HL-60 (cell line): ENCODE data around the gene NFATC2IP.

Experiments
- DNase-seq, 2 experiments: peaks; one replicate each; pipeline ENCODE4 v3.0.0-alpha.2; 2010 to 2020; ENCODE audit warnings: low read depth in 1 of 2, low spot score in 1 of 2
- H3K27ac ChIP-seq: fragments of 250-450 bp; sonication (Bioruptor Pico); replicated peaks from 2 replicates; pipeline ENCODE4 v1.5.1; 2020; ENCODE audit warnings: mild to moderate bottlenecking, moderate library complexity
- H3K27me3 ChIP-seq: fragments of 250-450 bp; sonication (Bioruptor Pico); 2 replicates; pipeline ENCODE4 v1.5.1; 2021; ENCODE audit warnings: mild to moderate bottlenecking, moderate library complexity; ENCODE audit not compliant: insufficient read depth, poor library complexity, severe bottlenecking
- H3K4me3 ChIP-seq: replicated peaks from 2 replicates; pipeline ENCODE4 v1.5.1; 2011; ENCODE audit warnings: mild to moderate bottlenecking, control low read depth, low read length; ENCODE audit not compliant: insufficient read depth
- GABPA ChIP-seq: IDR thresholded peaks from 2 replicates; pipeline ENCODE4 v1.6.1; 2012; ENCODE audit warnings: low read depth
- POLR2AphosphoS5 ChIP-seq: IDR thresholded peaks from 2 replicates; pipeline ENCODE4 v1.6.1; 2012; ENCODE audit warnings: low read depth
- SPI1 ChIP-seq: IDR thresholded peaks from 2 replicates; pipeline ENCODE4 v1.6.1; 2012; ENCODE audit warnings: low read depth, mild to moderate bottlenecking, borderline replicate concordance
- TF ChIP-seq, protein P1 (sequence below): IDR thresholded peaks from 2 replicates; pipeline ENCODE4 v1.6.1; 2012; ENCODE audit warnings: low read depth; ENCODE audit not compliant: insufficient replicate concordance
- TF ChIP-seq, protein P2 (sequence below): IDR thresholded peaks from one replicate; pipeline ENCODE4 v1.5.1; 2011; ENCODE audit warnings: low read length, control low read depth, inconsistent platforms; ENCODE audit not compliant: insufficient read depth

Gene NFATC2IP

DNA sequence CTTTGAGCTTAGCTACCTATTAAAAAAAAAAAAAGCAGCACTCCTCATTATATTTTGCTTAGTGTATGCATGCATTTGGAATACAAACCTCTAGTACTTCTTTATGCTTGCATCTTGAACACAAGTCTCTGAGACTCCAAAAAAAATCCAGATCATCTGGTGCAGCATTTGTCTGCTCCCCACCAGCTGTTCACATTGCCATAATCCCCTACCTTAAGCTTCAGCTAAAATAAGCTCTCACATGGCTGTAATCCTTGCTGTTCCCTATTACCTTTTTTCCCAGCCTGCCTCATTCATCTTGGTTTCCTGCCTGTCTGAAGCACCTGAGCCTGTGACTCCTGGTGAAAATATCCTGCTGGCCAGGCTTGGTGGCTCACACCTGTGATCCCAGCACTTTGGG lies 7.5 kb upstream of the NFATC2IP start:
- H3K4me3 ChIP-seq, result no peak overlapping the region
- no peak for DNase-seq
- TF ChIP-seq, protein P1, sequence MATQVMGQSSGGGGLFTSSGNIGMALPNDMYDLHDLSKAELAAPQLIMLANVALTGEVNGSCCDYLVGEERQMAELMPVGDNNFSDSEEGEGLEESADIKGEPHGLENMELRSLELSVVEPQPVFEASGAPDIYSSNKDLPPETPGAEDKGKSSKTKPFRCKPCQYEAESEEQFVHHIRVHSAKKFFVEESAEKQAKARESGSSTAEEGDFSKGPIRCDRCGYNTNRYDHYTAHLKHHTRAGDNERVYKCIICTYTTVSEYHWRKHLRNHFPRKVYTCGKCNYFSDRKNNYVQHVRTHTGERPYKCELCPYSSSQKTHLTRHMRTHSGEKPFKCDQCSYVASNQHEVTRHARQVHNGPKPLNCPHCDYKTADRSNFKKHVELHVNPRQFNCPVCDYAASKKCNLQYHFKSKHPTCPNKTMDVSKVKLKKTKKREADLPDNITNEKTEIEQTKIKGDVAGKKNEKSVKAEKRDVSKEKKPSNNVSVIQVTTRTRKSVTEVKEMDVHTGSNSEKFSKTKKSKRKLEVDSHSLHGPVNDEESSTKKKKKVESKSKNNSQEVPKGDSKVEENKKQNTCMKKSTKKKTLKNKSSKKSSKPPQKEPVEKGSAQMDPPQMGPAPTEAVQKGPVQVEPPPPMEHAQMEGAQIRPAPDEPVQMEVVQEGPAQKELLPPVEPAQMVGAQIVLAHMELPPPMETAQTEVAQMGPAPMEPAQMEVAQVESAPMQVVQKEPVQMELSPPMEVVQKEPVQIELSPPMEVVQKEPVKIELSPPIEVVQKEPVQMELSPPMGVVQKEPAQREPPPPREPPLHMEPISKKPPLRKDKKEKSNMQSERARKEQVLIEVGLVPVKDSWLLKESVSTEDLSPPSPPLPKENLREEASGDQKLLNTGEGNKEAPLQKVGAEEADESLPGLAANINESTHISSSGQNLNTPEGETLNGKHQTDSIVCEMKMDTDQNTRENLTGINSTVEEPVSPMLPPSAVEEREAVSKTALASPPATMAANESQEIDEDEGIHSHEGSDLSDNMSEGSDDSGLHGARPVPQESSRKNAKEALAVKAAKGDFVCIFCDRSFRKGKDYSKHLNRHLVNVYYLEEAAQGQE, result no peak
- TF ChIP-seq POLR2AphosphoS5 (no peak), GABPA (no peak), SPI1 (no peak)
- TF ChIP-seq, protein P2, sequence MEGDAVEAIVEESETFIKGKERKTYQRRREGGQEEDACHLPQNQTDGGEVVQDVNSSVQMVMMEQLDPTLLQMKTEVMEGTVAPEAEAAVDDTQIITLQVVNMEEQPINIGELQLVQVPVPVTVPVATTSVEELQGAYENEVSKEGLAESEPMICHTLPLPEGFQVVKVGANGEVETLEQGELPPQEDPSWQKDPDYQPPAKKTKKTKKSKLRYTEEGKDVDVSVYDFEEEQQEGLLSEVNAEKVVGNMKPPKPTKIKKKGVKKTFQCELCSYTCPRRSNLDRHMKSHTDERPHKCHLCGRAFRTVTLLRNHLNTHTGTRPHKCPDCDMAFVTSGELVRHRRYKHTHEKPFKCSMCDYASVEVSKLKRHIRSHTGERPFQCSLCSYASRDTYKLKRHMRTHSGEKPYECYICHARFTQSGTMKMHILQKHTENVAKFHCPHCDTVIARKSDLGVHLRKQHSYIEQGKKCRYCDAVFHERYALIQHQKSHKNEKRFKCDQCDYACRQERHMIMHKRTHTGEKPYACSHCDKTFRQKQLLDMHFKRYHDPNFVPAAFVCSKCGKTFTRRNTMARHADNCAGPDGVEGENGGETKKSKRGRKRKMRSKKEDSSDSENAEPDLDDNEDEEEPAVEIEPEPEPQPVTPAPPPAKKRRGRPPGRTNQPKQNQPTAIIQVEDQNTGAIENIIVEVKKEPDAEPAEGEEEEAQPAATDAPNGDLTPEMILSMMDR, result no peak
- H3K27me3 ChIP-seq, result no peaks in the 10 kb centered on the region
- H3K27ac ChIP-seq, result no peak overlapping the region

DNA sequence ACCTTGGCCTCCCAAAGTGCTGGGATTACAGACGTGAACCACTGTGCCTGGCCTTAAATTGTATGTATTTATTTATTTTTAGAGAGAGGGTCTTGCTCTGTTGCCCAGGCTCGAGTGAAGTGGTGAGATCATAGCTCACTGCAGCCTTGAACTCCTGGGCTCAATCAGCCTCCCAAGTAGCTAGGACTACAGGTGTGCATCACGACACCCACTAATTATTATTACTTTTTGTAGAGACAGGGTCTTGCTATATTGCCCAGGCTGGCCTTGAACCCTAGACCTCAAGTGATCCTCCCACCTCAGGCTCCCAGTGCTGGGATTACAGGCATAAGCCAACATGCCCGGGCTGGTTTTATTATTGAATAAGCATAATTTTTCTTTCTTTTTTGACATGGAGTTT lies 4.1 kb upstream of the NFATC2IP start:
- H3K27ac ChIP-seq, result no peak overlapping the region
- H3K4me3 ChIP-seq, result no peak overlapping the region
- no peak for TF ChIP-seq GABPA
- no peaks in the 10 kb centered on the region for H3K27me3 ChIP-seq
- no peak for DNase-seq

DNA sequence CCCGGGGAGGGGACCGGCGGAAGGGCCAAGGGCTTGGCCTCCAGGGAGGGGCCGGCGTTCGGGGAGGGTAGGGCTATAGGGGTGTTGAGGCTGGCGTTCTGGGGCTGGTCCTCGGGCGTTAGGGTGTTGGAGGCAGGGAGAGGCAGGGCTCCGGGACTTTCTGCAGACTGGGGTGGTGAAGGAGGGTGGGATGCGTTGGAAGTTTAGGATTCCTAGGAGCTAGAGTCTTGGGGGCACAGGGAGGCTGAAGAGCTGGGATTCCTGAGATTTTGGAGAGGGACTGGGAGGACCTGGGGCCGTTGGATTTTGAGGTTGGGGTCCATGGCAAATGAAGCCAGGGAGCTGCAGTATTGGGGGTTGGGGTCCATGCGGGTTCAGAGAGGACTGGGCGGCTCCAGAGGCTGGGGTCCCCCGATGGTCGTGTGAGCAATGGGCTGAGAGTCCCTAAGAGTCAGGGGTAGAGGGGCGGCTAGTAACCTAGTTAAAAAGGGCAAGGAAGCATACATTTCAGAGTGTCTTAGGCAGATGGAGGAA lies 740 bp downstream of the NFATC2IP start:
- TF ChIP-seq, protein P2, result no peak
- TF ChIP-seq GABPA (no peak), SPI1 (no peak), POLR2AphosphoS5 (no peak)
- TF ChIP-seq, protein P1, result no peak
- DNase-seq, result no peak
- Histone ChIP-seq H3K4me3 (peak overlapping the region; percentile 86), H3K27ac (peak overlapping the region; percentile 86), H3K27me3 (no peaks in the 10 kb centered on the region)

DNA sequence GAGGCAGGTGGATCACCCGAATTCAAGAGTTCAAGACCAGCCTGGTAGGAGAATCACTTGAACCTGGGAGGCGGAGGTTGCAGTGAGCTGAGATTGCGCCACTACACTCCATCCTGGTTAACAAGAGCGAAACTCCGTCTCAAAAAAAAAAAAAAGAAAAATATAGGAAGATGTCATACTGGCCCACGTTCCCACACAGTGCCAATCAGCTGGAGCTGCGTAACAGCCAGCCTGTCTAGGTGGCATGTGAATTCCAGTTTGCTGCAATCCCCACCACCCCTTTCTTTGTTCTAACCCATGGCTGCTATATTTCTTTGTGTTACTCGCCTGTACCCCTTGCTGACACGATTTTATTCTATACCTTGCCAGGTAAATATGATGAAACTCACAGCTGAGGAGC lies 7.5 kb downstream of the NFATC2IP start:
- no peak overlapping the region for H3K27ac ChIP-seq
- no peaks in the 10 kb centered on the region for H3K27me3 ChIP-seq
- no peak for TF ChIP-seq GABPA
- TF ChIP-seq, protein P2, result no peak
- no peak for TF ChIP-seq POLR2AphosphoS5
- no peak for TF ChIP-seq SPI1
- TF ChIP-seq, protein P1, result no peak
- no peak for DNase-seq
- H3K4me3 ChIP-seq, result no peak overlapping the region
